ENCODE measurements around the gene ABO.
"Not testable (repeated sequence)": the region's sequence is repeated elsewhere in the genome, so short reads cannot be mapped to it uniquely, and the experiment has no call there.

The ABO gene

GRCh38 chr9:133303266-133304157, 28.5 kb upstream of the ABO start:
- TF ChIP-seq CTCF (IDR thresholded peaks at IDR 0.05; ENCODE audit: extremely low read depth, missing control alignments) = no peak
- no peak for DNase-seq (ENCODE audit: low spot score)

- no peak for TF ChIP-seq CTCF (IDR thresholded peaks at IDR 0.05; ENCODE audit: extremely low read depth, missing control alignments)
- no peak for DNase-seq (ENCODE audit: low spot score)
These were observed 26.5 kb upstream of the ABO start for GRCh38 chr9:133301253-133302230.

GRCh38 chr9:133299996-133300395, 25.0 kb upstream of the ABO start:
- DNase-seq (ENCODE audit: low spot score) = not testable (repeated sequence)

GRCh38 chr9:133294257-133294656, 19.3 kb upstream of the ABO start:
- no peak for TF ChIP-seq CTCF (IDR thresholded peaks at IDR 0.05; ENCODE audit: extremely low read depth, missing control alignments)
- no peak for DNase-seq (ENCODE audit: low spot score)

- TF ChIP-seq CTCF (IDR thresholded peaks at IDR 0.05; ENCODE audit: extremely low read depth, missing control alignments) = no peak
- DNase-seq (ENCODE audit: low spot score) = no peak
These were observed 15.8 kb upstream of the ABO start for GRCh38 chr9:133290751-133291302.

GRCh38 chr9:133286523-133286922, 11.5 kb upstream of the ABO start:
- DNase-seq (ENCODE audit: low spot score) = no peak
- TF ChIP-seq CTCF (IDR thresholded peaks at IDR 0.05; ENCODE audit: extremely low read depth, missing control alignments) = no peak

- no peak for TF ChIP-seq CTCF (IDR thresholded peaks at IDR 0.05; ENCODE audit: extremely low read depth, missing control alignments)
- no peak for DNase-seq (ENCODE audit: low spot score)
These were observed 10.3 kb upstream of the ABO start for GRCh38 chr9:133285252-133285775.
